ENCODE results near the gene LIME1.

The LIME1 gene

DNA sequence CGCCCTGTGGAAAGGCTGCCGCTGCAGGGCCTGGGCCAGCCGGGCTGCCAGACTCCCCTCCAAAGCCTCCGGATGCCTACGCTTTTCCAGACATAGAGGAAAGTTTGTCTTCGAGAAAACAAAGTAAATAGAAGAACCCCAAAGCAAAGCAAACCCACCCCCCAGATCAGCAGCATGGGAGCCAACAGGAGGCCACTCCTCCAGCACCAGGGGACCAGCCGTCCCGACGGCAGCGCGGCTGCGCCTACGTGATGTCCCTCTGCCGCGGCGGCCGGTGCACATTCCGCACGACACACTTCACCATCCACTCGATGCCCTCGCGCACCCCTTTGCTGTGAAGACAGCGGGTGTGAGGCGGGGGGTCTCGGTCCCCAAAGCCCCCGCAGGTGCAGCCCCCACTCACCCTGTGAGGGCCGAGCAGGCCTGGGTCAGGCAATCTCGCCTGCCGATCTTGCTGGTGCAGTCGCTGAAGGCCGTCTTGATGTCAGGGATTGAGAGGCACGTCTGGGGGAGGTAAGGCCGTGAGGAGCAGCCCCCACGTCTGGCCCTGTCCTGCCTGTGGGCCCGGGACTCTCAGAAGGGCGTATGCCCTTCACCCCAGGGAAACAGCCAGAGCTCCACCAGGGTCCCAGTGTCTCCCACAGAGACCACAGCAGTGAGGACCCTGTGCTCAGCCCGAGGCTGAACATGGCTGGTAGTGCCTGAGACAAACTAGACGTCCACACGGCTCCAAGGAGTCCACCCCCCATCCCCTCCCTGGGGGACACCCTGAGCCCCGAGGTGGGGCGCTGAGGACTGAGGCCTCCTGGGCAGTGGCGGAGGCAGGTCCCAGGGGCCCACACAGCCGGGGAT is 36.0 kb upstream of the LIME1 start:
- DNase-seq (ENCODE audit: low read depth, low spot score), result no peak
- POLR2A ChIA-PET, result interaction anchor here (1.3 kb wide), 1 partner anchor 18 kb away, joined by 4 read pairs; no protein-coding TSS in a partner anchor

DNA sequence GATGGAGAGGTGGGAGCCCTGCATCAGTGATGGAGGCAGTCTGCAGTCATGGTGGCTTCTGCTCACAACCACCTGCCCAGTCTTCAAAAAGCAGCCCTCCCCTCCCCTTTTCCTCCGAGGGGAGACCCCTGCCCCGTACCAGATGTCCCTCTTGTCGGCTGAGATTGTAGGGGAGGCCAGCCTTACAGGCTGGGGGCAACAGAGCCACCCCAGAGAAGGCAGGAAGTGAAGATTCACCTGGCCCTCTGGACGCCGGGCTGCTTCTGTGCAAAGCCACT is 35.5 kb upstream of the LIME1 start:
- DNase-seq (ENCODE audit: low read depth, low spot score), result no peak
- ChIA-PET POLR2A (no interaction called here), CTCF (no interaction called here)
- TF ChIP-seq, protein P1, sequence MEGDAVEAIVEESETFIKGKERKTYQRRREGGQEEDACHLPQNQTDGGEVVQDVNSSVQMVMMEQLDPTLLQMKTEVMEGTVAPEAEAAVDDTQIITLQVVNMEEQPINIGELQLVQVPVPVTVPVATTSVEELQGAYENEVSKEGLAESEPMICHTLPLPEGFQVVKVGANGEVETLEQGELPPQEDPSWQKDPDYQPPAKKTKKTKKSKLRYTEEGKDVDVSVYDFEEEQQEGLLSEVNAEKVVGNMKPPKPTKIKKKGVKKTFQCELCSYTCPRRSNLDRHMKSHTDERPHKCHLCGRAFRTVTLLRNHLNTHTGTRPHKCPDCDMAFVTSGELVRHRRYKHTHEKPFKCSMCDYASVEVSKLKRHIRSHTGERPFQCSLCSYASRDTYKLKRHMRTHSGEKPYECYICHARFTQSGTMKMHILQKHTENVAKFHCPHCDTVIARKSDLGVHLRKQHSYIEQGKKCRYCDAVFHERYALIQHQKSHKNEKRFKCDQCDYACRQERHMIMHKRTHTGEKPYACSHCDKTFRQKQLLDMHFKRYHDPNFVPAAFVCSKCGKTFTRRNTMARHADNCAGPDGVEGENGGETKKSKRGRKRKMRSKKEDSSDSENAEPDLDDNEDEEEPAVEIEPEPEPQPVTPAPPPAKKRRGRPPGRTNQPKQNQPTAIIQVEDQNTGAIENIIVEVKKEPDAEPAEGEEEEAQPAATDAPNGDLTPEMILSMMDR (IDR thresholded peaks at IDR 0.05; ENCODE audit: insufficient read depth, low read length, missing control alignments), result no peak
- no peak overlapping the region for H3K4me3 ChIP-seq (ENCODE audit: low read depth, low read length)

More for the DNA sequence above, 36.0 kb upstream of the LIME1 start:
- no peak overlapping the region for H3K4me3 ChIP-seq (ENCODE audit: low read depth, low read length)
- CTCF ChIA-PET, result no interaction called here
- TF ChIP-seq, protein P1 (IDR thresholded peaks at IDR 0.05; ENCODE audit: insufficient read depth, low read length, missing control alignments), result no peak

DNA sequence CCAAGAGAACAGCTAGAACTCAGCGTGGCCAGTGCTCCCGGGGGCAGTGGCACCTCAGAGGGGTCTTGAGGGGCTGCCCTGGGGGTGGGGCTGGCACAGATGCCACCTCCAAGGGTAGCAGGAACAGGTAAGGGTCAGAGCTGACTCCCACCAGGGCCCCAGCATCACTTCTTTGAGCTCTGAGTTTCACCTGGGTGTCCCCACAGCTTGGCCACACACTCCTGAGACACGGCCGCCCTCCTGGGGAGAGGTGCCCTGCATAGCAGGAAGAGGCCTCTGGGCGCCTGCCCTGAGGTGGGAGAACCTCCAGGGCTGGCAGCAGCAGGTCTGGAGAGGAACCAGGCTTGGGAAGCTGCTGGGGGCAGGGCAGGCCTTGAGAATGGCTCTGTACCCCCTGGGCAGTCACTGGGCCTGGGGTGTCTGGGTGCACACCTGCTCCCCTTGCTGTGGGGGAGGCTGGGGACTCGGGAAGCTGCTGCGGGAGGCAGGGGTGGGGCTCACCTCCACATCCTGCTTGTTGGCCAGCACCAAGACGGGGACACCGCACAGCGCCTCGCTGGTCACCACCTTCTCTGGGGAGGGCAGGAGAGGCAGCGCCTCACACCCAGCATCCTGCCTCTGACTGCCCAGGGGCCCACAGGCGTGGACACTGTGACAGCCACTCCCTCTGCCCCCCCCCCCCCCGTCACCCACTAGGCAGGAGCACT is 35.0 kb upstream of the LIME1 start:
- ChIA-PET POLR2A (interaction anchor here (0.8 kb wide), 1 partner anchor 72 kb away, joined by 3 read pairs; no protein-coding TSS in a partner anchor), CTCF (no interaction called here)
- no peak overlapping the region for H3K4me3 ChIP-seq (ENCODE audit: low read depth, low read length)
- DNase-seq (ENCODE audit: low read depth, low spot score), result no peak
- TF ChIP-seq, protein P1 (IDR thresholded peaks at IDR 0.05; ENCODE audit: insufficient read depth, low read length, missing control alignments), result no peak

DNA sequence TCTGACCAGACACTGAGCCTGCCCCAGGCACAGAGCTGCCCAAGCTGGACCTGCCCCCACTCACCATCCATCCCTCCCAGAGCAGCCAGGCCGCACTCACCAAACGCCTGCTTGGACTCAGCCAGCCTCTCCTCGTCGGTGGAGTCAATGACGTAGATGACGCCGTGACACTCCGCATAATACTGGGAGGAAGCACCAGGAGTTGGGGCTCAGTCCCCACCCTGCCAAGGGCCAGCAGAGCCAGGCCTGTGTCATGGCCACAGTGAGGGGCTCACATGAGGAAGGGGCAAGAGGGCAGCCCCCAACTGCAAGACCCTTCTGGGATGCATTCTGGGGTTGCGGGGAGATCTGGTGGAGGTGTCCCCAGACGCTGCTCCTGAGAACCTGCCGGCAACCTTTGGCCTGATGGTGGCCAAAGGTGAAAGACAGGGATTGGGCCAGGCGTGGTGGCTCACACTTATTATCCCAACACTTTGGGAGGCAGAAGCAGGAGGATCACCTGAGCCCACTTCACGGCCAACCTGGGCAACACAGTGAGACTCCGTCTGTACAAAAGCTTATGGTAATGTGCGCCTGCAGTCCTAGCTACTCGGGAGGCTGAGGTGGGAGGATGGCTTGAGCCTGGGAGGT is 34.3 kb upstream of the LIME1 start:
- ChIA-PET CTCF (interaction anchor here (1.2 kb wide), 1 partner anchor 164 kb away, joined by 3 read pairs; no protein-coding TSS in a partner anchor), POLR2A (interaction anchor here (0.8 kb wide), 2 partner anchors 44 to 73 kb away, joined by 3 read pairs; no protein-coding TSS in a partner anchor)
- TF ChIP-seq, protein P1 (IDR thresholded peaks at IDR 0.05; ENCODE audit: insufficient read depth, low read length, missing control alignments), result no peak
- no peak for DNase-seq (ENCODE audit: low read depth, low spot score)
- H3K4me3 ChIP-seq (ENCODE audit: low read depth, low read length), result no peak overlapping the region

DNA sequence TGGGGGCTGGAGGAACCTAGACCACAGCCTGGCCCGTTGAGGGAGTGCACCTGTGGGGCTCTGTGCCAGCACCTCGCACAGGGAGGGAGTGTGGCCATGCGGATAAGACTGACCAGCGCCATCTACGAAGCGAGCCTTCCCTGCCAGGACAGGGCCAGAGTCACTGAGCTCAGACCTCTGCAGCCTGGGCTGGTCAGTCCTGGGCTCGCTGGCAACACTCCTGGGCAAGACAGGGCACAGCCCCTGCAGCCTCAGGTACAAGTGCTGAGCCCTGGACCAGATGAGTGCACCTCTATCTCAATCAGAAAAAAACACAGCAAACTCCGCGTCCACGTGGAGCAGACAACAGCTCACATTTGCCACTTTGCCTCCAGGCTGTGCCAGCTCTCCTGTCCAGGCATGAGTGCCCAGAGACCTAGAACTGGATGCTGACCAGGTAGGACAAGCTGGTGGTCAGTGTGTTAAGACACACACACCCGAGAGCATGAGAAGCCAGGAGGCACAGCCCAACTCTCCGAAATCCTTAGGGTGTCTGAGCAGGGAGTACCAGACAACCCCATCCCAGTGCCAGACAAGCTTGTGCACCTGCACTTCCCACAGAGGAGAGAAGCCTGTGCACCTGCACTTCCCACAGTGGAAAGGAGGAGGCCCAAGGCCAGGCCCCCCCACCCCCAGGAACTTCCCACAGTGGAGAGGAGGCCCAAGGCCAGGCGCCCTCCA is 33.6 kb upstream of the LIME1 start:
- POLR2A ChIA-PET, result interaction anchor here (0.8 kb wide), 1 partner anchor 44 kb away, joined by 3 read pairs; no protein-coding TSS in a partner anchor
- TF ChIP-seq, protein P1 (IDR thresholded peaks at IDR 0.05; ENCODE audit: insufficient read depth, low read length, missing control alignments), result no peak
- CTCF ChIA-PET, result interaction anchor here (1.2 kb wide), 1 partner anchor 165 kb away, joined by 3 read pairs; no protein-coding TSS in a partner anchor
- DNase-seq (ENCODE audit: low read depth, low spot score), result no peak
- no peak overlapping the region for H3K4me3 ChIP-seq (ENCODE audit: low read depth, low read length)

Measured in AG04449 (cell line).